ENCODE measurements around the gene MTERF4.

Gene MTERF4

DNA sequence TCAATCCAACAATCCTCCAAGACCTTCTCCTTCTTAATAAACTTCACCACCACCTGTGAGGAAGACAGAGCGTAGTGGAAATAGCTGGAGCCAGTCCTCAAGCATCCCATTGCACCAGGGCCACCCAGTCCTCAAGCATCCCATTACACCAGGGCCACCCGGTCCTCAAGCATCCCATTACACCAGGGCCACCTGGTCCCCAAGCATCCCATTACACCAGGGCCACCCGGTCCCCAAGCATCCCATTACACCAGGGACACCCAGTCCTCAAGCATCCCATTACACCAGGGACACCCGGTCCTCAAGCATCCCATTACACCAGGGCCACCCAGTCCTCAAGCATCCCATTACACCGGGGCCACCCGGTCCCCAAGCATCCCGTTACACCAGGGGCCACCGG is 13.3 kb upstream of the MTERF4 start:
- no peak for TF ChIP-seq CSDC2 (CRISPR knock-in tag; IDR thresholded peaks at IDR 0.05)
- TF ChIP-seq, protein P1, sequence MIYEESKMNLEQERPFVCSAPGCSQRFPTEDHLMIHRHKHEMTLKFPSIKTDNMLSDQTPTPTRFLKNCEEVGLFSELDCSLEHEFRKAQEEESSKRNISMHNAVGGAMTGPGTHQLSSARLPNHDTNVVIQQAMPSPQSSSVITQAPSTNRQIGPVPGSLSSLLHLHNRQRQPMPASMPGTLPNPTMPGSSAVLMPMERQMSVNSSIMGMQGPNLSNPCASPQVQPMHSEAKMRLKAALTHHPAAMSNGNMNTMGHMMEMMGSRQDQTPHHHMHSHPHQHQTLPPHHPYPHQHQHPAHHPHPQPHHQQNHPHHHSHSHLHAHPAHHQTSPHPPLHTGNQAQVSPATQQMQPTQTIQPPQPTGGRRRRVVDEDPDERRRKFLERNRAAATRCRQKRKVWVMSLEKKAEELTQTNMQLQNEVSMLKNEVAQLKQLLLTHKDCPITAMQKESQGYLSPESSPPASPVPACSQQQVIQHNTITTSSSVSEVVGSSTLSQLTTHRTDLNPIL (CRISPR knock-in tag; IDR thresholded peaks at IDR 0.05; ENCODE audit: low read depth): no peak
- TF ChIP-seq, protein P2, sequence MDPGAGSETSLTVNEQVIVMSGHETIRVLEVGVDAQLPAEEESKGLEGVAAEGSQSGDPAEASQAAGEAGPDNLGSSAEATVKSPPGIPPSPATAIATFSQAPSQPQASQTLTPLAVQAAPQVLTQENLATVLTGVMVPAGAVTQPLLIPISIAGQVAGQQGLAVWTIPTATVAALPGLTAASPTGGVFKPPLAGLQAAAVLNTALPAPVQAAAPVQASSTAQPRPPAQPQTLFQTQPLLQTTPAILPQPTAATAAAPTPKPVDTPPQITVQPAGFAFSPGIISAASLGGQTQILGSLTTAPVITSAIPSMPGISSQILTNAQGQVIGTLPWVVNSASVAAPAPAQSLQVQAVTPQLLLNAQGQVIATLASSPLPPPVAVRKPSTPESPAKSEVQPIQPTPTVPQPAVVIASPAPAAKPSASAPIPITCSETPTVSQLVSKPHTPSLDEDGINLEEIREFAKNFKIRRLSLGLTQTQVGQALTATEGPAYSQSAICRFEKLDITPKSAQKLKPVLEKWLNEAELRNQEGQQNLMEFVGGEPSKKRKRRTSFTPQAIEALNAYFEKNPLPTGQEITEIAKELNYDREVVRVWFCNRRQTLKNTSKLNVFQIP (CRISPR knock-in tag; IDR thresholded peaks at IDR 0.05; ENCODE audit: borderline replicate concordance, low read depth): no peak
- no peak for TF ChIP-seq ZNF8 (CRISPR knock-in tag; IDR thresholded peaks at IDR 0.05)
- no peak for TF ChIP-seq SNAI2 (CRISPR knock-in tag; IDR thresholded peaks at IDR 0.05)
- TF ChIP-seq RARB (CRISPR knock-in tag; IDR thresholded peaks at IDR 0.05): no peak
- ATAC-seq: no peak

DNA sequence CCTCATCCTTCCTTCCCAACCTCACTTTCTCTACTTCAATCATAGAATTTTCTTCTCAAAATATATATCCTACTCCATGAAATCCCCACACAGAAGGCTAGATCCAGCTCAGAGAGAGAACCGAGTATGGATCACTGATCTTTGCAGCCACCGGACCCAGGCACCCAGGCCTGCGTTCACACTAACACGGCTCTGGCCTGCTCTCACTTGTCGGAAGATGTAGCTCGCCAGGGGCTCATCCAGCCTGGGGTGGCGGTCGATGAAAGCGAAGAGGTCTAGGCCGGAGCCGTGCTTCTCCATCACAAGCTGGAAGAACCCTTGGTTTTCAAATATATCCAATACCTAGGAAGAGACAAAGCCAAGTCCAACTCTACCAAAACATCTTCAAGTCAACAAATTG is 12.7 kb upstream of the MTERF4 start:
- no peak for TF ChIP-seq ARNTL (CRISPR knock-in tag; IDR thresholded peaks at IDR 0.05; ENCODE audit: borderline replicate concordance, low read depth)
- ATAC-seq: no peak

DNA sequence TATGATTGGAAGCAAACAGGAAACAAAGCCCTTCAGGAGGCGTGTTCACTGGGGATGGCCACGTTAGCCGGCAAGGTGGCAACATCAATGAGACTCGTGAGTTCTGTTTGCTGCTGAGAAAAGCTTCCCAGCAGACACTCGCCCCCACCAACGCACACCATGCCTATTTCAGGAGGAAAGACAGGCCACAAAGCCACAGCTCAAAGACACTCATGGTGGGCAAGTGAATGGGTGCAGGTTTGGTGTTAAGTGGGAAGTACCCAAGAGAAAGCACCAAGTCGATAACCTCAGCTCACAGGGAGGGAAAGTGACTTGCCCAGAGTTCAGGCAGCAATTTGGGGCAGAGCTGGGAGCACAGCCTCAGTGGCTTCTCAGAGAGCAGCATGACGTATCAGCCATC is 10.5 kb upstream of the MTERF4 start:
- TF ChIP-seq ZC3H10 (CRISPR knock-in tag; IDR thresholded peaks at IDR 0.05) (no peak), ARNTL (CRISPR knock-in tag; IDR thresholded peaks at IDR 0.05; ENCODE audit: borderline replicate concordance, low read depth) (no peak), CSDC2 (CRISPR knock-in tag; IDR thresholded peaks at IDR 0.05) (no peak), ZNF8 (CRISPR knock-in tag; IDR thresholded peaks at IDR 0.05) (no peak), ESRRG (CRISPR knock-in tag; IDR thresholded peaks at IDR 0.05) (no peak), SNAI2 (CRISPR knock-in tag; IDR thresholded peaks at IDR 0.05) (no peak), ZNF70 (CRISPR knock-in tag; IDR thresholded peaks at IDR 0.05) (no peak), ISL1 (CRISPR knock-in tag; IDR thresholded peaks at IDR 0.05) (no peak), GLIS3 (CRISPR knock-in tag; IDR thresholded peaks at IDR 0.05) (no peak), TOX (CRISPR knock-in tag; IDR thresholded peaks at IDR 0.05; ENCODE audit: borderline replicate concordance) (no peak), OSR1 (CRISPR knock-in tag; IDR thresholded peaks at IDR 0.05) (no peak), ZFP30 (CRISPR knock-in tag; IDR thresholded peaks at IDR 0.05) (no peak), RARB (CRISPR knock-in tag; IDR thresholded peaks at IDR 0.05) (no peak)
- TF ChIP-seq, protein P3, sequence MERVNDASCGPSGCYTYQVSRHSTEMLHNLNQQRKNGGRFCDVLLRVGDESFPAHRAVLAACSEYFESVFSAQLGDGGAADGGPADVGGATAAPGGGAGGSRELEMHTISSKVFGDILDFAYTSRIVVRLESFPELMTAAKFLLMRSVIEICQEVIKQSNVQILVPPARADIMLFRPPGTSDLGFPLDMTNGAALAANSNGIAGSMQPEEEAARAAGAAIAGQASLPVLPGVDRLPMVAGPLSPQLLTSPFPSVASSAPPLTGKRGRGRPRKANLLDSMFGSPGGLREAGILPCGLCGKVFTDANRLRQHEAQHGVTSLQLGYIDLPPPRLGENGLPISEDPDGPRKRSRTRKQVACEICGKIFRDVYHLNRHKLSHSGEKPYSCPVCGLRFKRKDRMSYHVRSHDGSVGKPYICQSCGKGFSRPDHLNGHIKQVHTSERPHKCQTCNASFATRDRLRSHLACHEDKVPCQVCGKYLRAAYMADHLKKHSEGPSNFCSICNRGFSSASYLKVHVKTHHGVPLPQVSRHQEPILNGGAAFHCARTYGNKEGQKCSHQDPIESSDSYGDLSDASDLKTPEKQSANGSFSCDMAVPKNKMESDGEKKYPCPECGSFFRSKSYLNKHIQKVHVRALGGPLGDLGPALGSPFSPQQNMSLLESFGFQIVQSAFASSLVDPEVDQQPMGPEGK (CRISPR knock-in tag; IDR thresholded peaks at IDR 0.05; ENCODE audit: borderline replicate concordance): no peak
- TF ChIP-seq, protein P2 (CRISPR knock-in tag; IDR thresholded peaks at IDR 0.05; ENCODE audit: borderline replicate concordance, low read depth): no peak
- TF ChIP-seq, protein P4, sequence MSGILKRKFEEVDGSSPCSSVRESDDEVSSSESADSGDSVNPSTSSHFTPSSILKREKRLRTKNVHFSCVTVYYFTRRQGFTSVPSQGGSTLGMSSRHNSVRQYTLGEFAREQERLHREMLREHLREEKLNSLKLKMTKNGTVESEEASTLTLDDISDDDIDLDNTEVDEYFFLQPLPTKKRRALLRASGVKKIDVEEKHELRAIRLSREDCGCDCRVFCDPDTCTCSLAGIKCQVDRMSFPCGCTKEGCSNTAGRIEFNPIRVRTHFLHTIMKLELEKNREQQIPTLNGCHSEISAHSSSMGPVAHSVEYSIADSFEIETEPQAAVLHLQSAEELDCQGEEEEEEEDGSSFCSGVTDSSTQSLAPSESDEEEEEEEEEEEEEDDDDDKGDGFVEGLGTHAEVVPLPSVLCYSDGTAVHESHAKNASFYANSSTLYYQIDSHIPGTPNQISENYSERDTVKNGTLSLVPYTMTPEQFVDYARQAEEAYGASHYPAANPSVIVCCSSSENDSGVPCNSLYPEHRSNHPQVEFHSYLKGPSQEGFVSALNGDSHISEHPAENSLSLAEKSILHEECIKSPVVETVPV (CRISPR knock-in tag; IDR thresholded peaks at IDR 0.05): no peak
- no peak for ATAC-seq

DNA sequence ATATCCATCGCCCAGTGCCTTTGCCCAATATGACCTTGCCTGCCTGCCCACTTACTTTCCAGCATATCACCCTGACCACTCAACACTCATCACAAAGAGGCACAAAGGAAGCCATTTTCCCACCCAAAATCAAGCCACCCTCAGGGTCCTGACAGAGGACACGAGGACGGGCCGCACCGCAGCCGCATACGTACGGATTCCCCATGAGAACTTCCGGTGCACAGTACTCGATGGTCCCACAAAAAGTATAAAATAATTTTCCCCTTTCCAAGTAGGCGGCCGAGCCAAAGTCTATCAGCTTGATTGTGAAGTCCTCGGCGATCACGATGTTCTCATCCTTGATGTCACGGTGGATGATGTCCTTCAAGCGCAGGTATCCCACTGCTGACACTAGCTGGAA is 10.0 kb upstream of the MTERF4 start:
- TF ChIP-seq ZNF565 (CRISPR knock-in tag; conservative IDR thresholded peaks at IDR 0.05; ENCODE audit: low read depth) (no peak), OSR1 (CRISPR knock-in tag; IDR thresholded peaks at IDR 0.05) (no peak), ZFP3 (CRISPR knock-in tag; IDR thresholded peaks at IDR 0.05) (no peak), ZNF70 (CRISPR knock-in tag; IDR thresholded peaks at IDR 0.05) (no peak), TOX (CRISPR knock-in tag; IDR thresholded peaks at IDR 0.05; ENCODE audit: borderline replicate concordance) (no peak), SNAI2 (CRISPR knock-in tag; IDR thresholded peaks at IDR 0.05) (no peak)
- TF ChIP-seq, protein P1 (CRISPR knock-in tag; IDR thresholded peaks at IDR 0.05; ENCODE audit: low read depth): no peak
- TF ChIP-seq, protein P5, sequence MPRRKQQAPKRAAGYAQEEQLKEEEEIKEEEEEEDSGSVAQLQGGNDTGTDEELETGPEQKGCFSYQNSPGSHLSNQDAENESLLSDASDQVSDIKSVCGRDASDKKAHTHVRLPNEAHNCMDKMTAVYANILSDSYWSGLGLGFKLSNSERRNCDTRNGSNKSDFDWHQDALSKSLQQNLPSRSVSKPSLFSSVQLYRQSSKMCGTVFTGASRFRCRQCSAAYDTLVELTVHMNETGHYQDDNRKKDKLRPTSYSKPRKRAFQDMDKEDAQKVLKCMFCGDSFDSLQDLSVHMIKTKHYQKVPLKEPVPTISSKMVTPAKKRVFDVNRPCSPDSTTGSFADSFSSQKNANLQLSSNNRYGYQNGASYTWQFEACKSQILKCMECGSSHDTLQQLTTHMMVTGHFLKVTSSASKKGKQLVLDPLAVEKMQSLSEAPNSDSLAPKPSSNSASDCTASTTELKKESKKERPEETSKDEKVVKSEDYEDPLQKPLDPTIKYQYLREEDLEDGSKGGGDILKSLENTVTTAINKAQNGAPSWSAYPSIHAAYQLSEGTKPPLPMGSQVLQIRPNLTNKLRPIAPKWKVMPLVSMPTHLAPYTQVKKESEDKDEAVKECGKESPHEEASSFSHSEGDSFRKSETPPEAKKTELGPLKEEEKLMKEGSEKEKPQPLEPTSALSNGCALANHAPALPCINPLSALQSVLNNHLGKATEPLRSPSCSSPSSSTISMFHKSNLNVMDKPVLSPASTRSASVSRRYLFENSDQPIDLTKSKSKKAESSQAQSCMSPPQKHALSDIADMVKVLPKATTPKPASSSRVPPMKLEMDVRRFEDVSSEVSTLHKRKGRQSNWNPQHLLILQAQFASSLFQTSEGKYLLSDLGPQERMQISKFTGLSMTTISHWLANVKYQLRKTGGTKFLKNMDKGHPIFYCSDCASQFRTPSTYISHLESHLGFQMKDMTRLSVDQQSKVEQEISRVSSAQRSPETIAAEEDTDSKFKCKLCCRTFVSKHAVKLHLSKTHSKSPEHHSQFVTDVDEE (CRISPR knock-in tag; IDR thresholded peaks at IDR 0.05): no peak
- ATAC-seq: no peak
